Placental pericyte (primary cell): ENCODE results near the gene CEP164. TPM values are rescaled to one million over a fixed set of nuclear protein-coding genes. Genes with fewer than 3 reads are reported as not detected.

Experiments
- total RNA-seq: library from RNA; depleted of rRNA; stranded (reverse); fragments of >200 nt; gene quantifications from 2 replicates; pipeline ENCODE4 v1.2.3, GENCODE V29; 2012

The CEP164 gene
- 32.6 and 46.7 TPM in 2 replicates for total RNA-seq

DNA sequence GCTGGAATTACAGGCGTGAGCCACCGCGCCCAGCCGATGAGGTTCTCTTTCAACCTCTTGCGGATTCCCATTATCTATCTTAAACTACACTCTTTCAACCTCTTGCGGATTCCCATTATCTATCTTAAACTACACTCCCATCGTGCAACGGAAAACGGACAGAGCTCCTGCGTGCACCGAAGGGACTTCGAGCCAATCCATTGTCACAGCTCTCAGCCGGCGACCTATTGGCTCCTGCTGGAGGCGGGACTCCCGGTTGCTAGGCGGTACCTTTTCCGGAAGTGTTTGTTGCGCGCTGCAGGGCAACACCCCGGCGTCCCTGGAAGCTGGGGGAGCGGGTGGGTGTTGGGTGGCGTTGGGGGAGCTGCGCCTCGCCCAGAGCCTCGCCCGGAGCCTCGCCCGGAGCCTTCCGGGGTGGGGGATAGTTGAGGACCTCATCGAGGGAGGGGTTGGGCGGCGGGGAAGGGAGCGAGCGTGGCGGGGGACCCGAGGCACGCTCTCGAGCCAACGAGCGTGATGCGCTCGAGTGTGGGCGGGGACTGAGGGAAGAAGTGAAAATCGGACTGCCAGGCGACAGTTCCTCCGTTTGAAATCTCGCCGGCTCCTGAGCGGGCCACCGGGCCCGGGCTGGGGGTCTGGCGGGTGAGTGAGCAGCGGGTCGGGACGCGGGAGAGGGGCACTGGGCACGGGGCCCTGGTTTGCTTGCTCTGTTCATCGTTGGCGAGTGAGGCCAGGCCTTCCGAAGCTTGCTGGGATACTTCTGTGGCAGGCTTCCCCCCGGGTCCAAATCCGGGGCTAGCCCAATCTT is at the start of gene CEP164:
Gene CEP164, plus strand, starts transcription at position 288 of the 808 bp plus-strand sequence. CDS start 10,733 bp downstream, outside the sequence.

DNA sequence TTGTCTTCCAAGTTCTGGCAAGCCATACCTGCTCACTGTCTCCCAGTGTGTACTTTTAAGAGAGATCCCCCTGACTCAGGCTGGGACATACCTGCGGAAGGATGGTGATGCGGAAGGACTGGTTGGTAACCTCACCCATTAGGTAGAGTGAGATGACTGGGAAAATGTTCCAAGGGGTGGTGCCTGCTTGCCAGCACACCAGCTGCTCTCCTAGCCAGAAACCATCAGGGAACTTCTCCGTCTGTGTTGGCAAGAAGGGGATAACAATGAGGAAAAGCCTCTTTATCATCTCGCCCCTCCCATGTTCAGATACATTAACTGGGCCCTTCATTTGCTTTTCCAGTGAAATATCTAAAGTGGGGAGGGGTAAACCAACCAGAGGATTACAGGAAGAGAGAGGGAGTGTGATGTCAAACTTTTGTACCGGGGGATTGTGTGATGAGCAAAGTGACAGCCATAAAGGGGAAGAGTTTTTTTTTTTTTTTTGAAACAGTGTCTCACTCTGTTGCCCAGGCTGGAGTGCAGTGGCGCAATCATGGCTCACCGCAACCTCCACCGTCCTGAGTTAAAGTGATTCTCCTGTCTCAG is 36.8 kb upstream of the CEP164 start, which contains the start of gene BACE1-AS:
Gene BACE1-AS, plus strand, starts transcription at position 538 of the 588 bp plus-strand sequence.

DNA sequence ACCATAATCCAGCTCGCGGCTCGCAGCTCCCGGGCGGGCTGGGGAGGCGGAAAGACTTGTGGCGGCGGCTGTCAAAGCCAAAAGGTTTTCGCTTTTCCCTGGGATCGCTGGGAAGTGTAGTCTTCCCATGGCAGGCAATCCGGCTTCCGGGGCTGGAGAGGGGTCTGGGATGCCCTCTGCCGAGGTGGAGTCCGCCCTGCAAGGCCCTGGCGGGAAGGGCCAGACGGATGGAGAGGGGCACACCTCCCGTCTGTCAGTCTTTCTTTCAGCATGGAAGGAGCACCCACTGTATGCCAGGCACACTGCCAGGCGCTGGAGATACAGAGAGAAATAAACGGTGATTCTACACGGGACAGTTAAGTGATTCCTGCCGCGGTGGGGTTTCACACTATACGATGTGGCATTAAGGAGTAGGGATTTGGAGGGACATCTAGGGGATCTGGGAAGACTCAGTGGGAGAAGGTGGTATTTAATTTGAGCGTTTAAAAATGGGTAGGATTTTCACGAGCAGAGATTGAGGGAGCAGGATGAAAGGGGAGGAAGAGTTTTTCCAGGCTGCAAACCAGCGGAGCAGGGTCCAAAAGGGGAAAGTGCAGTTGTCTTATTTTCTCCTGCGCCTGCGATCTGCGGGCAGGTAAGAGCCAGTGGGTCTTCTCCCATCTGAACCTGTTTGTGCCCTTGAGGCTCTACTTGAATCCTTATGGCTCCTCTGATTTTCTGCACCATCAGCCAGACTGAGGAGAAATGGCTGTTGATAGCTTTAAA is 11.3 kb upstream of the CEP164 start, which contains the start of gene BACE1:
Gene BACE1, minus strand, starts transcription at position 60 of the 765 bp plus-strand sequence. CDS start 461 bp downstream, outside the sequence.

Other genes with a start within 250 kb of the CEP164 start
- 21.9 and 23.0 TPM in 2 replicates for gene SIK3, start 229.4 kb upstream of the CEP164 start, total RNA-seq
- 99.8 and 254 TPM in 2 replicates for gene PAFAH1B2, start 183.6 kb upstream of the CEP164 start, total RNA-seq
- gene SIDT2, start 149.1 kb upstream of the CEP164 start, total RNA-seq, result 21.8 and 35.0 TPM in 2 replicates
- 1,440 and 2,227 TPM in 2 replicates for gene TAGLN, start 128.5 kb upstream of the CEP164 start, total RNA-seq
- 51.0 and 85.6 TPM in 2 replicates for gene PCSK7, start 95.8 kb upstream of the CEP164 start, total RNA-seq
- 12.6 and 15.8 TPM in 2 replicates for gene RNF214, start 95.2 kb upstream of the CEP164 start, total RNA-seq
- gene BACE1-AS, start 36.5 kb upstream of the CEP164 start, total RNA-seq, result 3.4 and 4.8 TPM in 2 replicates
- gene BACE1, start 11.6 kb upstream of the CEP164 start, total RNA-seq, result 32.6 and 49.4 TPM in 2 replicates